GM21360 (cell line): ENCODE data around the gene TCF15.
"Not testable (repeated sequence)": the region's sequence is repeated elsewhere in the genome, so short reads cannot be mapped to it uniquely, and the experiment has no call there.

Experiments used
- ATAC-seq: cut with Tn5 transposase; IDR thresholded peaks from one replicate; pipeline ENCODE4 v1.9.1; 2021; ENCODE audit warnings: mild to moderate bottlenecking, moderate library complexity; ENCODE audit not compliant: unreplicated experiment

TCF15 gene

DNA sequence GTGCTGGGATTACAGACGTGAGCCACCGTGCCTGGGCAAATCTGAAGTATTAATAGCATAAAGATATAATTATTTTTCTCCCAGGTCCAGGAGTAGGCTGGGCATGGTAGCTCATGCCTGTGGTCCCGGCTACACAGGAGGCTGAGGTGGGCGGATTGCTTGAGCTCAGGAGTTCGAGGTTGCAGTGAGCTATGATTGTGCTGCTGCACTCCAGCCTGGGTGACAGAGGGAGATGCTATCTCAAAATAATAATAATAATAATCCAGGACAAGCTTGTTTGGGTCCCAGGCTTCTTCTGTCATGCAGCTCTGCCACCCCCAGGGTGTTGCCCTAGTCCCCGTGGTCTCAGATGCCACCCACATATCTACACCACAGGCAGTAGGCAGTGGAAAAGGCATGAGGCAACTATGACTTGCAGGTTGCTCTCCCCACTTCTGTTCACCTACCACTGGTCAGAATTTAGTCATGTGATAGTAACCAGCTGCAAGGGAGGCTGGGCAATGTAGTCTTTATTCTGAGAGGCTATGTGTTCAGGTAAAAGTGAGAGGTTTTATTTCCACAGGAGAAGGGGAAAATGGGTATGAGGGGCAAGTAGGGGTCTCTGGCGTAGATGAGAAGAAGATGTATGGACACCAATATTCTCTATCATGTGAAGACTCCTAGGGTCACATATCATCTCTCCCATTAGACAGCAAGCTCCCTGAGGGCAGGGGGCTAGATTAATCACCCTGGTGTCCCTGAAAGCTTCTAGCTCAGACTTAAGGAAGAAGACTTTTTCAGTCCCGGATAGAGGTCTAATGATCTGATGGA is 25.7 kb downstream of the TCF15 start:
- ATAC-seq: no peak

DNA sequence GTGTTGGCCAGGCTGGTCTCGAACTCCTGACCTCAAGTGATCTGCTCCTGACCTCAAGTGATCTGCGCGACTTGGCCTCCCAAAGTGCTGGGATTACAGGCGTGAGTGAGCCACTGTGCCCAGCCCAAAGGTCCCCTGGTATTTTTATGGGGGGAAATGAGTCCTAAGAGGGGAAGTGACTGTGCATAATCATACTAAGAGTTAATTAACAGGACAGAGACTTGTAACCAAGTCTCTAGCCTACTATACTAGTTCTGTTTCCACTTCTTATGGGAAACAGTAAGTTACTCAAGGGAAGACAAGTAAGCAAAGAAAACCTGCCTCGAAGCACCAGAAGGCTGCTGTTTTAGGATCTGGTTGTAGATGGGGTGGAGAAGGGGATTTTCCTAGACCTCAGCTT is 27.9 kb downstream of the TCF15 start:
- ATAC-seq: no peak

GRCh38 chr20:578940-579690 is 31.0 kb downstream of the TCF15 start:
- ATAC-seq: not testable (repeated sequence)

DNA sequence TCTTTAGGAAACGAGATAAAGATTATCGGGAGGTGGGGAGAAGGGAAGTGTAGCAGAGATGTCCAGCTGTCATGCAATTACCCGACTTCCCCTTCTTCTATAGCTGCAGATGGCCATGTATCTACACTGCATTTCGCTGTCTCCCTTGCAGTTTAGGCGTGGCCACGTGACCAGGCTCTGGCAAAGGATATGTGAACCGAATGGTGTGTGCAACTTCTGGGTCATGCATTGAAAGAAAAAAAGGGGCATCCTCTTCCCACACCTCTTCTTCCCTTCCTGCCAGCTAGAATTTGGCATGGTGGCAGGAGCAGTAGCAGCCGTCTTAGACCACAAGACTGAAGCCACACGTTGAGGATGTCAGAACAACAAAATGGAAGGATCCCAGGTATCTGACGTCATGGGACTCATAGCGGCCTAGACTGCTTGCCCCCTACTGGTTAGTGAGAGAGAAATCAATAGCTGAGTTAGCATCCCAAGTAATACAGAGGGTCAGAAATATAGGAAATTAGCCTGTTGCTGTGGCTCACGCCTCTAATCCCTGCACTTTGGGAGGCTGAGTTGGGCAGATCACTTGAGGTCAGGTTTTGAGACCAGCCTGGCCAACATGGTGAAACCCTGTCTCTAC is 32.8 kb downstream of the TCF15 start:
- no peak for ATAC-seq

DNA sequence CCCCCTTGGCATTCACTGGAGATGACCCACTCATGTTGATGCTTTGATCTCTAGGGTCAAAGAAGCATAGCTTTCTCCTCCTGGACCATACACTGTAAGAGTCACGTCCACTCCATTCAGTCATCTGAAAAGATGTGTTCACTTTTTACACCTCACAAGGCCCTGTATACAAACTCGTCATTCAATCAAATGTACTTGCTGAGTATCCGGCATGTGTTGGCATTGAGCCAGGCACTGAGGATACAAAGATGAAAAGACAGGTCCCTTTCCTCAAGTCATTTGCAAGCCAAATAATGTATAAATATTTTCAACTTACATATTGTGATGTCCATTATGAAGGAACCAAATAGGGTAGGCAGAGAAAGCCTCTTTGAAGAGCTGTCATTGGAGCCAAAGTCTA is 34.0 kb downstream of the TCF15 start:
- no peak for ATAC-seq

GRCh38 chr20:575230-575629 is 34.9 kb downstream of the TCF15 start:
- ATAC-seq: no peak

- ATAC-seq: no peak
These were observed 35.7 kb downstream of the TCF15 start for GRCh38 chr20:574297-574942.

DNA sequence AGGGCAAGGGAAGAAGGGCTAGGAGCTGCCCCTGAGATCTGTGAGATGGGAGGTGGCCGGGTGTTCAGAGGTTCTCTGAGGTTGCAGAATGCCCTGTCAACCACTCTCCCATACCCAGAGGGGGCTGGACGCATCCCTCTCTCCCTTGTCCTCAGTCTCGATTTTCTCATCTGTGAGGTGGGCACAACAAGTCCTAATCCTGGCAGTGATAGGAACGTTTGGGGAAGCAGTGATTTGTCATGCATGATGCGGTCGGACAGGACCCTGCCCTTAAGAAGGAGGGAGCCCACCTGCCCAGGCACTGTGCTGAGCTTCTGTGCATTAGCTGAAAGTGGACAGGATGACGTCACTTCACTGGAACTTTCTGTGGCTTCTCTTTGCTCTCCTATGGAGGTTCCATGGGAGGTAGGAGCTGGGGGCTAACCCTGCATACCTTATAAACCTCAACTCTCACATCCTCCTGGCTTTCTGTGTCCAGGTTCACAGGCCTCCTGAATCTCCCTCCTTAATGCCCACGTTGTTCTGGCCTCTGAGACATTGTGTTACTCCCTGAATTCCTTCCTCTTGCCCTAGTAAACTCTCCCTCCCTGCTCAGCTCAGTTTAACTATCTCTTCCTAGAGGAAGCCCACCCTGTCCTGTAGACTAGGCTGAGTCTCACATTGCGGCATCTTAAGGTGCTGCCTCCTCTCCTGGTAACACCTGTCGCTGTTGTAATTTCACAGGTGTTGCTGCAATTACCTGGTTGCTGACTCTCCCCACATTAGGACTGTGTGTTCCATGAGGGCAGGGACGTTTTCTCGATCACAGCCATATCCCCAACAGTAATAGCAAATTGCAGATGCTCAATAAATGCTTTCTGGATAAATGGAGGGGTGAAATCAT is 36.5 kb downstream of the TCF15 start:
- no peak for ATAC-seq

DNA sequence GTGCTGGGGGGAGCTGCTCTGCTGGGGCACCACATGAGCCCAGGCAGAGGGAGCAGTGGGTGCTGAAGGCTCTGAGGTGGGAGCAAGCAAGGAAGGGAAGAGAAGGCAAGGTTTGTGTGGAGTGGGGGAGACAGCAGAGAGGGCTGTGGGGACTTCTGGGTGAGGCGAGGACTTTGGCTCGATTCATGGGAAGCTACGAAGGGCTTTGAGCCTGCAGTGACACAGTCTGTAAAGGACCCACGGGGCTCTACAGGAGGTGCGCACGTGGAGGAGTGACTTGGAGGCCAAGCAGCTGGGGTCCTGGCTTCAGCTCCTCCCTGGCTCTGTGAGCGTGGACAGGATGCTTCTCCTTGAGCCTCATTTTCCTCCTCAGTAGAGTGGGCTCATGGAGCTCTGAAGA is 37.4 kb downstream of the TCF15 start:
- ATAC-seq: no peak

DNA sequence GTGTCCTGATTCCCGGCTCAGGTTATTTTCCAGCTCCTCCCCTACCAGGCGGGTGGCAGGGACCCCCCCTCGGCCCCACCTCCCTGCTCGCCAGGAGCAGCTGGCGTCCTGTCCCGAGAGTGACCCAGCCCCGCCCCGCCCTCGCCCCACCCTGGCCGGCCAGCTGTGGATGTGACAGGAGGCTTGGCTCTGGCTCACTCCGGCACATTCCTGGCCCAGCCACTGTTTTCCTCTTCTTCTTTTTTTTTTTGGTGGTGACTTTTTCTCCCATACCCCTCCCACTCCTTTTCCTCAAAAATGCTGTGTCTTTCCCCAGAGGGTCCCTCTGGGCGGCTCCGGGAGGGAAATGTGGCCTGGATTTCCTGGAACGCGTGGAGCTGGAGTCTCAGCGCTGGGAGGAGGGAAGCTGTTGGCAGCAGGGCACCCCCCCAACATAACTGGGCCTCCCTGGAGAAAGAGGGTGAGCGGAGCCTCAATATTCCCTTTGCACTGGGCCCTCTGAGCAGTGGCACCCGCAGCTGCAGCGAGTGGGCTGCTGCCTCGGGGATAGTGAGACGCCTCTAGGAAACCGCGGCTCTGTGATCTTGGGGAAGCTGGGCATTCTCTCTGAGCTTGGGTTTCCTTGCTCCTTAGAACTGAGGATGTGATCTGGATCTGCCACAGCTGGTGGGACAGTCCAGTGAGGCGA is 38.2 kb downstream of the TCF15 start:
- no peak for ATAC-seq

DNA sequence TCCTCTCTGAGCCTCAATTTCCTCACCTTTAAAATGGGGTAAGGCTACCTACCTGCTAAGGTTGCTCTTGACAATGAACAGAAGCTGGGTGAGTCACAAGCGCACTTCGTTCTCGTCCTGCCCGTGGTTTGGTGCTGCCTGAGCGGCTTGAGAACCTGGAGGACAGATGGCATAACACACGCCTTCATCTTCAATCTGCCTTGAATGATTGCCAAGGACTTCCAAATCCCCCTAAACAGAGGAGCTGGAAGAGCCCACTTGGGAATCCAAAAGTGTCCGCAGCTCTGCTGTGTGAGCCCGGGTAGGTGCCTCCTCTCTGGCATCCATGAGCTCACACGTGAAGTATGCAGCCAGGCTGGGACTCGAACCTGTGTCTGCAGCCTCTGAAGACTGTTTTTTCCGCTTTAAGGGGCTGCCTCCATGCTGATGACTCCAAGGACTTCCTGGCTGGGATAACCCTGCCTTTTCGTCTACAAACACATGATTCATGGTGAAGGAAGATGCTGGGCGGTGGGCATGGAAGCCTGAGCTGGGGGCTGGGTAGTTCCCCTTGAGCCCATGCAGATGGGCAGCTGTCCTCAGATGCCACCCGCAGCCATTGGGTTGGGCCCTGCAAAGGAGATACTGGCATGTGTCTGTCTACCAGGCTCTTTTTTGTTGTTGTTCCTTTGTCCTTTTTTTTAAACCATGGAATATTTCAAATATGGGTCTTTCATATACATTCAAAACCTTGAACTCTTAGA is 41.3 kb downstream of the TCF15 start:
- no peak for ATAC-seq

GRCh38 chr20:568097-568652 is 41.9 kb downstream of the TCF15 start:
- ATAC-seq: no peak

GRCh38 chr20:564192-564591 is 45.9 kb downstream of the TCF15 start:
- ATAC-seq: no peak

- no peak for ATAC-seq
These were observed 46.9 kb downstream of the TCF15 start for GRCh38 chr20:563187-563586.

GRCh38 chr20:562232-562897 is 47.7 kb downstream of the TCF15 start:
- no peak for ATAC-seq

DNA sequence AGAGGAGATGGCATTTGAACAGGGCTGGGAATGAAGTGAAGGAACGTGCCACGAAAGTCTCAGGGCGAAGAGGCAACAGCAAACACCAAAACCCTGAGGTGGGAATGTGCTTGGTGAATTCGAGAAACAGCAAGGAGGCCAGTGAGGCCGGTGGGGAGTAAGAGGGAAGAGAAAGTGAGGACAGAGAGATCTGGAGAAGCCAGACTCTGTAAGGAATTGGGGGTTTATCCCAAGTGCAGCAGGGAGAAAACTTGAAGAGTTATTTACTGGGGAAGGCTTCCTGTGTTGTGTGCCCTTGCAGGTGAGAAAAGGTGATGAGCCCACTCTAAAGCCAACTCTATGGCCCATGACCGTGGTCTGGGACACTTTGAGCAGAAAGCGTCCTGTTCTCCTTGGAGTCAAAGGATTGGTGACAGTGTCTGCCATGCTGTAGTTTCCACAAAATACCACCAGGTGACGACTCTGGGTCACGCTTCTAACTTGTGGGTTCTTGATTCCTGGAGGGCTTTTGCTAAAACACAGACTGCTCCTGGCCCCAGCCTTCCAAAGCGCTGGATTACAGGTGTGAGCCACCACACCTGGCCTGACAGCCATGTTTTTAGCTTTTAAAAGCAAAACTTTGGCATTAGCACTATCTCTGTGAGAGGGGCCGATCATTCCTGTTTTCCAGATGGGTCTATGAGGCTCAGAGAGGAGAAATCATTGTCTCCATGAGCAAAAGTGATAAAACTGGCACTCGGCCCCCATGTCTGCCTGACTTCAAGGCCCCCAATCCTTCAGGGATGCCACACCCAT is 48.5 kb downstream of the TCF15 start:
- ATAC-seq: peak; percentile 54

- ATAC-seq: no peak
These were observed 49.4 kb downstream of the TCF15 start for GRCh38 chr20:560680-561079.
